ELF-1 (cell line): ENCODE data around the gene HERC6.
A peak's percentile ranks its signal among the peaks of the same experiment; 100 is the strongest.
"Not testable (repeated sequence)": the region's sequence is repeated elsewhere in the genome, so short reads cannot be mapped to it uniquely, and the experiment has no call there.

ENCODE experiments used
- DNase-seq: peaks from one replicate; pipeline ENCODE4 v3.0.0-alpha.2; 2016; ENCODE audit warnings: low read depth, low spot score

The HERC6 gene

GRCh38 chr4:88378691-88379559 is at the start of gene HERC6:
TSS of gene HERC6 (plus strand) at chr4:88378852. CDS start at chr4:88378922, 70 bp downstream.
- peak; percentile 82 for DNase-seq

GRCh38 chr4:88333741-88334405 is 44.8 kb upstream of the HERC6 start:
- DNase-seq = no peak

GRCh38 chr4:88335092-88335665 is 43.5 kb upstream of the HERC6 start:
- peak; percentile 18 for DNase-seq

GRCh38 chr4:88341227-88342192 is 37.1 kb upstream of the HERC6 start:
- peak; percentile 19 for DNase-seq

- not testable (repeated sequence) for DNase-seq
Observed at GRCh38 chr4:88346902-88347301, 31.8 kb upstream of the HERC6 start.

- DNase-seq = not testable (repeated sequence)
Observed at GRCh38 chr4:88348761-88349160, 29.9 kb upstream of the HERC6 start.

GRCh38 chr4:88350786-88351185 is 27.9 kb upstream of the HERC6 start:
- no peak for DNase-seq

GRCh38 chr4:88352062-88352740 is 26.5 kb upstream of the HERC6 start:
- no peak for DNase-seq

- no peak for DNase-seq
Observed at GRCh38 chr4:88353324-88353723, 25.3 kb upstream of the HERC6 start.

- no peak for DNase-seq
Observed at GRCh38 chr4:88356771-88357170, 21.9 kb upstream of the HERC6 start.

- no peak for DNase-seq
Observed at GRCh38 chr4:88357262-88357661, 21.4 kb upstream of the HERC6 start.

- DNase-seq = no peak
Observed at GRCh38 chr4:88359558-88359957, 19.1 kb upstream of the HERC6 start.

- no peak for DNase-seq
Observed at GRCh38 chr4:88360256-88360655, 18.4 kb upstream of the HERC6 start.

- DNase-seq = no peak
Observed at GRCh38 chr4:88360791-88361190, 17.9 kb upstream of the HERC6 start.

- not testable (repeated sequence) for DNase-seq
Observed at GRCh38 chr4:88361217-88361773, 17.4 kb upstream of the HERC6 start.

- DNase-seq = no peak
Observed at GRCh38 chr4:88366460-88366859, 12.2 kb upstream of the HERC6 start.

GRCh38 chr4:88367826-88368225 is 10.8 kb upstream of the HERC6 start:
- DNase-seq = no peak

- peak; percentile 21 for DNase-seq
Observed at GRCh38 chr4:88369180-88369812, 9.4 kb upstream of the HERC6 start.

- no peak for DNase-seq
Observed at GRCh38 chr4:88381123-88381522, 2.5 kb downstream of the HERC6 start.

GRCh38 chr4:88382621-88383020 is 4.0 kb downstream of the HERC6 start:
- no peak for DNase-seq
